Measurements from ENCODE around the gene STAT3. TPM values are rescaled to one million over a fixed set of nuclear protein-coding genes. Genes with fewer than 3 reads are reported as not detected.

Gene STAT3
- polyA plus RNA-seq (2011; rRNA removed) = 72.8 and 81.9 TPM in 2 replicates
- polyA plus RNA-seq (2012; cell fraction: cytosol; rRNA removed) = 49.5 and 57.3 TPM in 2 replicates
- 80.0 and 101 TPM in 2 replicates for polyA plus RNA-seq (2012; cell fraction: nucleus; rRNA removed)
- polyA plus RNA-seq (2017; fragmentation: RNase III; extraction: RNeasy Plus Mini Kit Qiagen cat#74134 plus additional on column Dnase treatment) = 97.8 to 115 TPM (median 109 TPM) in 3 replicates
- 127 and 145 TPM in 2 replicates for polyA minus RNA-seq (2011; rRNA and poly(A)+ RNA removed)

GRCh38 chr17:42388381-42389134, at the start of gene STAT3:
Gene STAT3 (minus strand): TSS chr17:42388442. CDS start chr17:42348516, 39,926 bp downstream.
- FAIRE-seq (peak; percentile 96), DNase-seq (ENCODE audit: low read depth in 1 of 2, low spot score in 1 of 2) (peak; percentile 99 to 100), ATAC-seq (peak; percentile 94 to 98)
- Histone ChIP-seq H3K4me2 (peak within 1 kb of the TSS; percentile 96), H3K9me3 (no peaks in the 10 kb centered on the region), H3K4me3 (peak within 1 kb of the TSS; percentile 88), H3K27ac (peak within 1 kb of the TSS; percentile 94 to 96), H3K4me1 (peaks cover 28% of the 10 kb centered on the region)
- ChIA-PET CTCF (interaction anchor here (0.6 to 33.2 kb wide), 19 partner anchors 8 to 253 kb away, joined by 3 to 1360 read pairs (median 5); partner anchors contain the start of gene KCNH4), POLR2A (interaction anchor here (0.5 to 2.0 kb wide), 23 partner anchors 9 to 206 kb away, joined by 3 to 27 read pairs (median 5); partner anchors contain the start of genes CAVIN1 and NAGLU)
- WGBS (ENCODE audit: missing lambda C conversion rate) = 3% methylated on average over 39 of the region's 44 CpGs
- TF ChIP-seq MAX (IDR thresholded peaks at IDR 0.05) (peak; percentile 100), REST (IDR thresholded peaks at IDR 0.05) (no peak), ZFP36 (IDR thresholded peaks at IDR 0.05; ENCODE audit: borderline replicate concordance, partially characterized antibody) (peak; percentile 15), FOSL2 (IDR thresholded peaks at IDR 0.05) (no peak), FOSL2 (CRISPR knock-in tag; IDR thresholded peaks at IDR 0.05) (peak; percentile 76), NFE2L2 (conservative IDR thresholded peaks at IDR 0.05; ENCODE audit: low read length) (no peak), ESRRA (IDR thresholded peaks at IDR 0.05; ENCODE audit: borderline replicate concordance, low read length) (0 out of 2 replicates have a peak, but pooled peaks have one; percentile 47), JUN (IDR thresholded peaks at IDR 0.05) (peak; percentile 40 to 96; a peak in 4 of 5 replicates), KDM5A (IDR thresholded peaks at IDR 0.05) (peak; percentile 99), POLR2A (IDR thresholded peaks at IDR 0.05; ENCODE audit: low read length) (peak; percentile 81), SMC3 (IDR thresholded peaks at IDR 0.05) (peak; percentile 51), ZSCAN20 (CRISPR knock-in tag; IDR thresholded peaks at IDR 0.05) (0 out of 2 replicates have a peak, but pooled peaks have one; percentile 19), TFCP2L1 (CRISPR knock-in tag; IDR thresholded peaks at IDR 0.05) (no peak), JUNB (IDR thresholded peaks at IDR 0.05) (no peak), HDAC2 (IDR thresholded peaks at IDR 0.05) (0 out of 2 replicates have a peak, but pooled peaks have one; percentile 31), BCL3 (IDR thresholded peaks at IDR 0.05) (peak; percentile 76; the same call in 2 of the 3 replicates), USF2 (IDR thresholded peaks at IDR 0.05) (peak; percentile 91), CHD4 (IDR thresholded peaks at IDR 0.05; ENCODE audit: borderline replicate concordance) (no peak), RARB (CRISPR knock-in tag; IDR thresholded peaks at IDR 0.05) (peak; percentile 75; the same call in 1 of the 2 replicates), RCOR1 (IDR thresholded peaks at IDR 0.05; ENCODE audit: low read depth, low read length) (peak; percentile 83; the same call in 1 of the 2 replicates), KDM1A (IDR thresholded peaks at IDR 0.05; ENCODE audit: low read depth) (no peak), RFX5 (IDR thresholded peaks at IDR 0.05) (peak; percentile 74), MYC (IDR thresholded peaks at IDR 0.05; ENCODE audit: borderline replicate concordance, low read length) (peak; percentile 94), EHF (CRISPR knock-in tag; IDR thresholded peaks at IDR 0.05) (0 out of 2 replicates have a peak, but pooled peaks have one; percentile 69), HEYL (CRISPR knock-in tag; IDR thresholded peaks at IDR 0.05) (no peak), BHLHE40 (IDR thresholded peaks at IDR 0.05; ENCODE audit: low read depth, low read length) (no peak), NR3C1 (IDR thresholded peaks at IDR 0.05) (no peak), ATOH8 (CRISPR knock-in tag; IDR thresholded peaks at IDR 0.05; ENCODE audit: low read depth) (peak; percentile 87; the same call in 1 of the 2 replicates), EP300 (IDR thresholded peaks at IDR 0.05) (peak; percentile 48 to 80; a peak in 3 of 5 replicates), E2F6 (IDR thresholded peaks at IDR 0.05; ENCODE audit: borderline replicate concordance, low read depth) (peak; percentile 99), ELK1 (IDR thresholded peaks at IDR 0.05; ENCODE audit: low read depth, low read length) (no peak), MAZ (IDR thresholded peaks at IDR 0.05; ENCODE audit: borderline replicate concordance, low read depth, low read length) (0 out of 2 replicates have a peak, but pooled peaks have one; percentile 53)
